Measurements from ENCODE around the gene PCNX2. TPM values are rescaled to one million over a fixed set of nuclear protein-coding genes. Genes with fewer than 3 reads are reported as not detected.

The PCNX2 gene
- total and polyA plus RNA-seq, 10 of the 15 experiments (the other 5 are each of a cell fraction or from before 2014, with no cell fraction given): 2.1 to 16.4 (median 8.1) TPM

DNA sequence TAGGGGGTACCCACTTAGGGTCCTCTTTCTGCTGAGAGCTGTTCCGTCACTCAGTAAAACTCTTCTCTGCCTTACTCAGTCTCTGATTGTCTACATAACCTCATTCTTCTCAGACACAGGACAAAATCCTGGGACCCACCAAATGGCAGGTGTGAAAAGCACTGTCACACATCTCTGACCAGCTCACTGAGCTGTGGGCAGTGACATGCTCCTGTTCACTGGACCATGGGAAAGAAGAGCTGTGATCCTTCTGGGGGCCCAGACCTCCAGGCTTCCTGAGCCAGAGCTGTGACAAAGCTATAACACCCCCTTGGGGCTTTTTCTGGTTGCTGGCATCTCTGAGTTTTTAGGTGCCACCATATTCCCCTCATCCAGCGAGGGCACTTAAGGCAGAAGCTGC lies 229.4 kb downstream of the PCNX2 start:
- ChIA-PET POLR2A (interaction anchor here (0.6 kb wide), 1 partner anchor 303 kb away, joined by 6 read pairs; no protein-coding TSS in a partner anchor), RAD21 (ENCODE audit: unreplicated experiment) (no interaction called here), CTCF (no interaction called here), SMC1A (ENCODE audit: uncharacterized antibody, unreplicated experiment) (no interaction called here)
- 58% methylated on average over 2 of the region's 2 CpGs for WGBS (ENCODE audit: insufficient coverage, insufficient replicate concordance, low lambda C conversion rate, missing lambda C conversion rate)
- no peak overlapping the region for H3K27ac ChIP-seq (ENCODE audit: control insufficient read depth, insufficient read depth)
- no peaks in the 10 kb centered on the region for H3K4me1 ChIP-seq (ENCODE audit: control insufficient read depth, insufficient read depth, low read length)
- FAIRE-seq: no peak
- no peaks in the 10 kb centered on the region for H3K79me2 ChIP-seq (ENCODE audit: control insufficient read depth, insufficient read depth, low read length)
- peak; percentile 54 for ATAC-seq
- no peak for DNase-seq (ENCODE audit: low read depth, low spot score)
- H3K4me2 ChIP-seq (ENCODE audit: control insufficient read depth, insufficient read depth): no peak overlapping the region
- BruUV-seq (replicated peaks): no TSS peak
- H3K36me3 ChIP-seq (ENCODE audit: control insufficient read depth in 2 of 2, insufficient read depth in 2 of 2, low read length in 1 of 2): no peaks in the 10 kb centered on the region
- no peak for TF ChIP-seq KLF5 (IDR thresholded peaks at IDR 0.05; ENCODE audit: partially characterized antibody)
- TF ChIP-seq TARDBP (IDR thresholded peaks at IDR 0.05; ENCODE audit: borderline replicate concordance): no peak
- TF ChIP-seq, protein P1, sequence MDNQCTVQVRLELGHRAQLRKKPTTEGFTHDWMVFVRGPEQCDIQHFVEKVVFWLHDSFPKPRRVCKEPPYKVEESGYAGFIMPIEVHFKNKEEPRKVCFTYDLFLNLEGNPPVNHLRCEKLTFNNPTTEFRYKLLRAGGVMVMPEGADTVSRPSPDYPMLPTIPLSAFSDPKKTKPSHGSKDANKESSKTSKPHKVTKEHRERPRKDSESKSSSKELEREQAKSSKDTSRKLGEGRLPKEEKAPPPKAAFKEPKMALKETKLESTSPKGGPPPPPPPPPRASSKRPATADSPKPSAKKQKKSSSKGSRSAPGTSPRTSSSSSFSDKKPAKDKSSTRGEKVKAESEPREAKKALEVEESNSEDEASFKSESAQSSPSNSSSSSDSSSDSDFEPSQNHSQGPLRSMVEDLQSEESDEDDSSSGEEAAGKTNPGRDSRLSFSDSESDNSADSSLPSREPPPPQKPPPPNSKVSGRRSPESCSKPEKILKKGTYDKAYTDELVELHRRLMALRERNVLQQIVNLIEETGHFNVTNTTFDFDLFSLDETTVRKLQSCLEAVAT (IDR thresholded peaks at IDR 0.05): no peak
- no peak for TF ChIP-seq HDAC2 (IDR thresholded peaks at IDR 0.05)
- TF ChIP-seq POLR2AphosphoS2 (IDR thresholded peaks at IDR 0.05; ENCODE audit: low read depth, low read length): no peak
- TF ChIP-seq FOS (IDR thresholded peaks at IDR 0.05; ENCODE audit: borderline replicate concordance, extremely low read depth, insufficient read length): no peak
- TF ChIP-seq E4F1 (IDR thresholded peaks at IDR 0.05; ENCODE audit: borderline replicate concordance, partially characterized antibody): no peak
- no peak for TF ChIP-seq CUX1 (IDR thresholded peaks at IDR 0.05; ENCODE audit: insufficient replicate concordance, low read depth, low read length)
- no peak for TF ChIP-seq POU2F2 (IDR thresholded peaks at IDR 0.05; ENCODE audit: borderline replicate concordance, low read depth, low read length)
- TF ChIP-seq IRF4 (IDR thresholded peaks at IDR 0.05; ENCODE audit: low read depth, low read length): no peak
- peaks cover 5% of the 10 kb centered on the region; the same call in 2 of the 3 replicates for H3K9me3 ChIP-seq (replicated peaks; ENCODE audit: control insufficient read depth, insufficient read depth, low read length)
- H3K9ac ChIP-seq (ENCODE audit: control insufficient read depth, insufficient read depth, low read length): no peak overlapping the region
- intact Hi-C loops (cut with micrococcal nuclease; ENCODE audit: unreplicated experiment) (no loop called here), in situ Hi-C loops (cut with MboI) (no loop called here)
- no peak overlapping the region for H3K4me3 ChIP-seq
- no peak overlapping the region for H2AFZ ChIP-seq (ENCODE audit: control insufficient read depth, low read depth, low read length)
- H4K20me1 ChIP-seq (ENCODE audit: control insufficient read depth, insufficient read depth): no peaks in the 10 kb centered on the region
- no peaks in the 10 kb centered on the region for H3K27me3 ChIP-seq (replicated peaks in 1 of 2; ENCODE audit: control insufficient read depth in 2 of 2, insufficient read depth in 2 of 2, low read length in 1 of 2)

Measured in GM12878 (cell line).